CD4-positive, CD25-positive, alpha-beta regulatory T cell (primary cell): ENCODE results near the gene IQGAP3. TPM values are rescaled to one million over a fixed set of nuclear protein-coding genes. Genes with fewer than 3 reads are reported as not detected.

Source experiments
- ATAC-seq, 2 donors: fragments of 150-1000 bp; cut with Tn5 transposase; one replicate each; pipeline ENCODE4 v1.10.0; 2021; ENCODE audit warnings: low read depth in 2 of 2, moderate number of reproducible peaks in 2 of 2, moderate library complexity in 1 of 2
- DNase-seq, 3 donors: peaks; one replicate each; pipeline versions ENCODE4 v3.0.0 to v3.0.0-alpha.2; 2012 to 2022; ENCODE audit warnings: mixed read lengths in 1 of 3
- H3K27ac ChIP-seq: one replicate; pipeline ENCODE4 v1.7.0; 2013; ENCODE audit warnings: mild to moderate bottlenecking, low read length; ENCODE audit not compliant: insufficient read depth, poor library complexity, severe bottlenecking
- H3K27me3 ChIP-seq: one replicate; pipeline ENCODE4 v1.7.0; 2013; ENCODE audit warnings: low read length; ENCODE audit not compliant: control insufficient read depth, insufficient read depth
- H3K36me3 ChIP-seq: one replicate; pipeline ENCODE4 v1.7.0; 2013; ENCODE audit warnings: mild to moderate bottlenecking, low read length, moderate library complexity; ENCODE audit not compliant: control insufficient read depth, insufficient read depth
- H3K4me1 ChIP-seq: 2 replicates; pipeline ENCODE4 v1.7.0; 2013; ENCODE audit warnings: mild to moderate bottlenecking, low read length; ENCODE audit not compliant: insufficient read depth, control insufficient read depth, poor library complexity, severe bottlenecking
- H3K4me3 ChIP-seq: one replicate; pipeline ENCODE4 v1.7.0; 2013; ENCODE audit warnings: low read depth, mild to moderate bottlenecking, low read length, moderate library complexity
- H3K9me3 ChIP-seq, 2 experiments: 1 replicate in 1 of 2; 2 replicates in 1 of 2; pipeline ENCODE4 v1.7.0; 2013; ENCODE audit warnings: low read length in 2 of 2, mild to moderate bottlenecking in 1 of 2, moderate library complexity in 1 of 2; ENCODE audit not compliant: control insufficient read depth in 2 of 2
- H3K27ac Mint-ChIP-seq, 3 donors: one replicate each; pipeline ENCODE4 v1.8.0; 2020 to 2022; ENCODE audit warnings: mild to moderate bottlenecking in 3 of 3, mixed read lengths in 3 of 3, moderate library complexity in 2 of 3
- H3K27me3 Mint-ChIP-seq: one replicate; pipeline ENCODE4 v1.8.0; 2022; ENCODE audit warnings: mild to moderate bottlenecking, mixed read lengths
- H3K36me3 Mint-ChIP-seq: one replicate; pipeline ENCODE4 v1.8.0; 2020; ENCODE audit warnings: mixed read lengths
- H3K4me1 Mint-ChIP-seq, 4 donors: one replicate each; pipeline ENCODE4 v1.8.0; 2020 to 2022; ENCODE audit warnings: mixed read lengths in 4 of 4, mild to moderate bottlenecking in 1 of 4
- H3K4me3 Mint-ChIP-seq, 4 donors: one replicate each; pipeline ENCODE4 v1.8.0; 2020 to 2022; ENCODE audit warnings: mild to moderate bottlenecking in 4 of 4, mixed read lengths in 4 of 4, moderate library complexity in 3 of 4
- H3K9me3 Mint-ChIP-seq, 7 donors: one replicate each; pipeline ENCODE4 v1.8.0; 2020 to 2022; ENCODE audit warnings: mixed read lengths in 7 of 7, mild to moderate bottlenecking in 3 of 7, moderate library complexity in 2 of 7
- polyA plus RNA-seq, 4 donors: library from polyadenylated mRNA; unstranded; fragments of 300-500 nt; fragmentation: Illumina TruSeq; gene quantifications; one replicate each; pipeline ENCODE4 v1.2.3, GENCODE V29; 2021
- total RNA-seq: library from RNA; stranded (reverse); gene quantifications from one replicate; pipeline ENCODE4 v1.2.3, GENCODE V29; 2022

The IQGAP3 gene
- total and polyA plus RNA-seq, 5 donors from 2014 or later, result 0.05 to 0.98 (median 0.10) TPM

- Mint-ChIP-seq H3K9me3 (no peaks in the 10 kb centered on the region), H3K4me3 (peak overlapping the region; percentile 44 to 87 (median 86)), H3K36me3 (peaks cover 4% of the 10 kb centered on the region), H3K27me3 (peaks cover 13% of the 10 kb centered on the region), H3K4me1 (peaks cover 18 to 75% (median 60%) of the 10 kb centered on the region in 4 donors), H3K27ac (peak overlapping the region; percentile 100)
- no peaks in the 10 kb centered on the region for H3K27me3 ChIP-seq
- no peaks in the 10 kb centered on the region for H3K9me3 ChIP-seq
- H3K4me3 ChIP-seq, result peak overlapping the region; percentile 53
- no peak for ATAC-seq
- H3K27ac ChIP-seq, result peak overlapping the region; percentile 99
- no peak for DNase-seq
- H3K4me1 ChIP-seq, result peaks cover 74% of the 10 kb centered on the region
- no peaks in the 10 kb centered on the region for H3K36me3 ChIP-seq
These were observed 69.9 kb downstream of the IQGAP3 start for GRCh38 chr1:156502391-156502893.

- Mint-ChIP-seq H3K4me1 (peaks cover 14 to 81% (median 65%) of the 10 kb centered on the region in 4 donors), H3K36me3 (peaks cover 11% of the 10 kb centered on the region), H3K27me3 (peaks cover 8% of the 10 kb centered on the region), H3K9me3 (no peaks in the 10 kb centered on the region), H3K4me3 (peak overlapping the region; percentile 86 to 95 (median 94)), H3K27ac (peak overlapping the region; percentile 100)
- Histone ChIP-seq H3K4me1 (peaks cover 84% of the 10 kb centered on the region), H3K36me3 (no peaks in the 10 kb centered on the region), H3K9me3 (no peaks in the 10 kb centered on the region), H3K27me3 (no peaks in the 10 kb centered on the region), H3K4me3 (peak overlapping the region; percentile 61), H3K27ac (peak overlapping the region; percentile 99)
- ATAC-seq, result peak; percentile 68 to 72
- DNase-seq, result peak; percentile 88 to 95 (median 93)
These were observed 71.4 kb downstream of the IQGAP3 start for GRCh38 chr1:156500793-156501506.

- Mint-ChIP-seq H3K4me1 (peaks cover 11 to 81% (median 64%) of the 10 kb centered on the region in 4 donors), H3K27ac (peak within 1 kb of the TSS; percentile 100), H3K27me3 (peaks cover 7% of the 10 kb centered on the region), H3K4me3 (peak within 1 kb of the TSS; percentile 86 to 97 (median 94)), H3K9me3 (no peaks in the 10 kb centered on the region), H3K36me3 (peaks cover 11% of the 10 kb centered on the region)
- ATAC-seq (no peak), DNase-seq (no peak)
- H3K36me3 ChIP-seq, result peaks cover under 1% of the 10 kb centered on the region
- peaks cover 84% of the 10 kb centered on the region for H3K4me1 ChIP-seq
- H3K9me3 ChIP-seq, result no peaks in the 10 kb centered on the region
- peak within 1 kb of the TSS; percentile 99 for H3K27ac ChIP-seq
- peak within 1 kb of the TSS; percentile 85 for H3K4me3 ChIP-seq
- H3K27me3 ChIP-seq, result no peaks in the 10 kb centered on the region
These were observed 71.9 kb downstream of the IQGAP3 start, which contains the start of gene MEF2D for GRCh38 chr1:156500543-156500792. MEF2D (minus strand) TSS chr1:156500775; CDS start chr1:156483292, 17,483 bp downstream.

GRCh38 chr1:156499842-156500542 is 72.4 kb downstream of the IQGAP3 start:
- Mint-ChIP-seq H3K9me3 (no peaks in the 10 kb centered on the region), H3K27ac (peak overlapping the region; percentile 84 to 100 (median 96)), H3K36me3 (peaks cover 8% of the 10 kb centered on the region), H3K27me3 (peaks cover 2% of the 10 kb centered on the region), H3K4me3 (peak overlapping the region; percentile 86 to 97 (median 94)), H3K4me1 (peaks cover 10 to 81% (median 65%) of the 10 kb centered on the region in 4 donors)
- ATAC-seq (no peak), DNase-seq (peak; percentile 35 to 45 (median 43))
- H3K27ac ChIP-seq, result peak overlapping the region; percentile 99
- no peaks in the 10 kb centered on the region for H3K9me3 ChIP-seq
- peaks cover 4% of the 10 kb centered on the region for H3K36me3 ChIP-seq
- H3K27me3 ChIP-seq, result no peaks in the 10 kb centered on the region
- H3K4me1 ChIP-seq, result peaks cover 86% of the 10 kb centered on the region
- peak overlapping the region; percentile 85 for H3K4me3 ChIP-seq

GRCh38 chr1:156499194-156499841 is 73.0 kb downstream of the IQGAP3 start:
- peak overlapping the region; percentile 85 for H3K4me3 ChIP-seq
- H3K4me1 ChIP-seq, result peaks cover 87% of the 10 kb centered on the region
- no peaks in the 10 kb centered on the region for H3K27me3 ChIP-seq
- H3K9me3 ChIP-seq, result no peaks in the 10 kb centered on the region
- H3K4me3 Mint-ChIP-seq, result peak overlapping the region; percentile 86 to 97 (median 94)
- H3K4me1 Mint-ChIP-seq, result peaks cover 11 to 81% (median 63%) of the 10 kb centered on the region in 4 donors
- H3K9me3 Mint-ChIP-seq, result no peaks in the 10 kb centered on the region
- DNase-seq (no peak), ATAC-seq (no peak)
- H3K36me3 ChIP-seq, result peaks cover 11% of the 10 kb centered on the region
- H3K27me3 Mint-ChIP-seq, result no peaks in the 10 kb centered on the region
- peak overlapping the region in 2 of 3 donors; percentile 90 to 100 for H3K27ac Mint-ChIP-seq
- peak overlapping the region; percentile 99 for H3K27ac ChIP-seq
- peaks cover 8% of the 10 kb centered on the region for H3K36me3 Mint-ChIP-seq

GRCh38 chr1:156498432-156499193 is 73.8 kb downstream of the IQGAP3 start:
- no peaks in the 10 kb centered on the region for H3K9me3 Mint-ChIP-seq
- DNase-seq (no peak), ATAC-seq (no peak)
- H3K4me3 ChIP-seq, result peak overlapping the region; percentile 85
- H3K27me3 Mint-ChIP-seq, result no peaks in the 10 kb centered on the region
- H3K36me3 ChIP-seq, result peaks cover 12% of the 10 kb centered on the region
- peak overlapping the region; percentile 86 to 97 (median 94) for H3K4me3 Mint-ChIP-seq
- H3K27ac Mint-ChIP-seq, result peak overlapping the region; percentile 82 to 100 (median 90)
- H3K4me1 ChIP-seq, result peaks cover 87% of the 10 kb centered on the region
- peaks cover 11 to 81% (median 63%) of the 10 kb centered on the region in 4 donors for H3K4me1 Mint-ChIP-seq
- no peaks in the 10 kb centered on the region for H3K9me3 ChIP-seq
- H3K27ac ChIP-seq, result peak overlapping the region; percentile 99
- H3K36me3 Mint-ChIP-seq, result peaks cover 8% of the 10 kb centered on the region
- H3K27me3 ChIP-seq, result no peaks in the 10 kb centered on the region
